ENCODE data around the gene CLMP.
A peak's percentile ranks its signal among the peaks of the same experiment; 100 is the strongest.
"Not testable (repeated sequence)": the region's sequence is repeated elsewhere in the genome, so short reads cannot be mapped to it uniquely, and the experiment has no call there.

CLMP gene

DNA sequence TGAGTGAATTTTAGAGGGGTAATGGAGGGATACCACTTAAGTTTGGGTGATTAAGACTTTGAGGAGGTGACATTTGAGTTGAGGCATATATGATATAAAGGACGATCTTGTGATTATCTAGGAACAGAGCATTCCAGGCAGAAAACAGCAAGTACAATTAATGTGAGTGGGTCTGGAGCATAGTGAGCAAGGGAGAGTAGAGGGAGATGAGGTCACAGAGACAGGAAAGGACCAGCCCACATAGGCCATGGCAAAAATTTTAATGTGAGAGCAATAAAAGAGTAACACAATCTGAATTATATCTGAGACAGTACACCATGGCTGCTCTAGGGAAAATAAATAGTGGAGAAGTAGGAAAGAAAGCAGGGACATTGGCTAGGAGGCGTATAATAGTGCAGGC, 118.6 kb downstream of the CLMP start:
- no peak for DNase-seq

DNA sequence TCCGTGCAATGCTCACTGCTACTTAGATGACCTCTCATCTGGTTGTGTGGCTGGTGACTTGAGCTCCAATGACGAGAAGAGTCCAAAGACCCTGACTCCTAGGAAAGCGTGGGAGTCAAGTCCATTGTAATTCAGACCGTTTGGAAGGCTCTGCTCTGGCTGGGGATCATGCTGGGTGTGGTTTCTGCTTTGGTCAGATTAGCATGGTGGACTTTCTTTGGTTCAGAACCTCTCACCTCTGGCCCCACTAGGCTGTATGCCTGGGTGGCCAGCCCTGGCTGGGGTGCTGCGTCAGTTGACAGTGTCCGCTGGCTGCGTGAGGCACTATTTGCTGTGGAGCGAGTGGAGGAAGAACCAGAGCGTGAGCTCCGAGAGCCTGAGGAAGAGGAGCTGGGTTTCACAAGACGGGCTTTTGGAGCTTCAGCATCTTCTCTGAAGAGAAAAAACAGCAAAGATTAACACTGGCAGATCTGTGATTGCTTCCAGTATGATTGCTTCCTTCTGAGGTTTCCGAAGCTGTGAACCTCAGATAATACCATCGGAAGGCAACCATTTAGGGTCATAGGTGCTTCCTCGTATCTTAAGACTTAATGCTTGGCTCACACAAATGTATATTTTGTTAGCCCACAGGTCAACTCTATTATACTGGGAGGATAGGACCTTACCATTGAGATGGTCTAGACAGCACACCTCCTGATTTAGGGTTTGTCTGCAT, 121.5 kb downstream of the CLMP start:
- DNase-seq, result no peak

GRCh38 chr11:123072762-123073161, 122.3 kb downstream of the CLMP start:
- DNase-seq, result no peak

DNA sequence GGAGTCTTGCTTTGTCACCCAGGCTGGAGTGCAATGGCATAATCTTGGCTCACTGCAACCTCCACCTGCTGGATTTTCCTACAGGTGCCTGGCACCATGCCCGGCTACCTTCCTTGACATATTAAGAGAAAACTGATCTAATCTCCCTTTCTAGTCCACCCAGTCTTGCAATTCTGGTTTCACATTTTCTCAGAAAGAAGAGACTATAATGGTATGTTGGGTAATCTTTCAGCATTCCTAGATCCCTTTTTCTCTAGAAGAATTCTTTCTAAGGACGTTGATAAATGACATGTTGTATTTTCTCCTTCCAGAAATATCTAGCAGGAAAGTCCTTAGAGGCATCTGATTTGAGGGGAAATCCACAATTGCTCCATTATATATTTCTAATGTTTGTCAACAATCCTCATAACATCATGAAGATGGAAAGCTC, 122.7 kb downstream of the CLMP start:
- no peak for DNase-seq

- DNase-seq, result no peak
These were observed 124.9 kb downstream of the CLMP start for GRCh38 chr11:123069908-123070821.

- no peak for DNase-seq
These were observed 129.4 kb downstream of the CLMP start for GRCh38 chr11:123065621-123066020.

DNA sequence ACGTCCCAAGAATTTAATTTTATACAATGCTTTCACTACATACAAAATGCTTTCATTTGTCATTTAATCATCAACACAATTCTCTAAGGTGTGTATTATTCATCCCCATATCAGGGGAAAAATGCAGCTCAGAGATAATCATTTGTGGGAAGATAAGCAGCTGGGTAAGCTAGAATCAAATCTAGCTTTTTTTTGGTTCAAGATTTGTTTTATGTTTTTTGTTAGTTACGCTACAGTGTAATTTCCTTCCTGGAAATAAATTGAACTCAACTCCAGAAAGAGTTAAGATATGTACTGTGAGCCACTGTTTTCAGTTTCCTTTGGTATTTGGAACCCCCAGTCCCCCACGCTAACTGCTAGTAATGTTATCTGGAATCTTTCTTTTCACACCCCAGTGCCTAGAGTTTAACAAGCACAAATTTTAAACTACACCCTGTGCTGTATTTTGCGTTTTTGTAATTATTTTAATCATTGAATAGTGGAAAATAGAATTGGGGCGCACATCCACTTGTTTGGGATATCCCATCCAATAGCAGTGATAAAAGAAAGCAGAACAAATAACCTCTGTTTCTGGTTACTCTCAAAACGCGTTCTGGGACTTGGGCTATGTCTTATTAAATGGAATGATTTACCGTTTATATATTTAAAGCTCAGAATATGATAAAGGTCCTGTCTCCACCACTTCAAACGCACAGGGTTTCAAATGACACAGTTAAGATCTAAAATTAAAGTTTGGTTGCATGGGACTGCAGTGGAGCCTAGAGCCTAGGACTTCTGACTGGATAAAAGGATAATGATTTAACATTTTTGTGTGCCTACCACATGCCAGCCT, 131.0 kb downstream of the CLMP start:
- DNase-seq, result no peak

GRCh38 chr11:123062892-123063825, 131.9 kb downstream of the CLMP start:
- peak; percentile 40 for DNase-seq

DNA sequence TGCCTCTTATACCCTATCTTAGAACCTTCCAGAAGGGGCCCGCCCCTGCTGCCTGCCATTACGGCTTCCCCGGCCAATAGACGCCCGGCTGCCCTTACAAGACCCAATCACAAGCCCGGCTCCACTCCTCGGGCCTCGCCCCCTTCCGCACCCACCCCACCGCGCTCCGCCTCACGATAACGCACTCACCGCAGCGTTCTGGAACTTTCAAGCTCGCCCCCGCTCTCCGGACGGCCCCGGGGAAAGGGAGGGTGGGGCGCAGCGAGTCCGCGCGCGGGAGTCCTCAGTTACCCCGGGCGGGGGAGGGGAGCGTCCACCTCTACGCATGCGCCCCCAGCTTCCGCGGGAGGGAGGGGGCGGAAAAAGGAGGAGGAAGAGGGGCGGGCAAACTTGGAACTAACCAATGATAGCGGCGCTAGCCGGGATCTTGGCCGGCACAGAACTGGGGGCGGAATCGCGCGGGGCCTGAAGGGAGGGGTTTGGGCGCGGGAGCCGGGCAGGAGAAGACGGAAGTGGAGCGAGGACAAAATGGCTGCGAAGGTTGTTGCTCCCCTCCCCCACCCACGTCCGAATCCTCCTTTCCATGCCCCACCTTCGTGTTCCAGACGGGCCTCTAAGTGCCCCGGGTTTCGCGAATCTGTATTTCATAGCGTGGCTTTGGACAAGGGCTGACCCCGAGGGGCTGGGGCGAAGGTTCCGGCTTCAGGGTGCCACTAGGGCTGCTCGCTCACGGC, 132.7 kb downstream of the CLMP start:
- DNase-seq, result peak; percentile 99

DNA sequence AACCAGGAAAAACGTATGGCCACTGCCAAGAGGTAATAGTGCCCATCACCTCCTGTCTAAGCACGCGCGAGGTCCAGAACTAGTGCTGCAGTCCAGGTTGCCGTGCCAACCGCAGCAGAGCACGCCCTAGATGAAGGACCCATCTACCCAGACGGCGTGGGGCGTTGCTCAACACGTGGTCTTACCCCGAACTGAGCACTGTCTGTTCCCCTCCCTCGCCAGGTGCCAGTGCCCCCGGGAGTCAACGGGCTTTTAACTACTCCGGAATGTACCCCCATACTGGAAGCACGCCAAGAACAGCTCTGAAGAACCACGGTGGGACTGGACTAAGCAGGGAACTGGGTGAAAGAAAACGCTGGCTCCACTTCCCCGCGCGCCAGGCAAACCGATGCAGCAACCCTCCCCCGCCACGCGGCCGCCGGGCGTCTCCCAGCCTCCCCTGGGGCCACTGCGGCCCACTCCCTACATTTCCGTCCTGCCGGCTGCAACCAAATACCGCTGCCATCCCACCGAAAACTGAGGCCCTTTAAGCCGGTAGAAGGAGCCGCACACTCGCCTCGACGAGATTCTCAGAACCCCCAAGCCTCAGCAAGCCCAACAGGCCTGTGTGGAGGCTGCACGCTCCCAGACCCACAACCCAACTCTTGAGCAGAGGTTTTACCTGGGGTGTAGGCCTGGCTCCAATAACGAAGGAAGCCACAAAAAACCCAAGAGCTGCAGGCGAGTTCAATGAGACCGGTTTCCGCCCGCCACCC, 133.5 kb downstream of the CLMP start, which contains the start of gene HSPA8:
Gene HSPA8 (minus strand): TSS at position 734 of the 755 bp plus-strand sequence. CDS start 812 bp downstream, outside the sequence.
- peak; percentile 21 for DNase-seq

GRCh38 chr11:123060277-123061000, 134.6 kb downstream of the CLMP start:
- DNase-seq, result no peak

GRCh38 chr11:123059041-123059920, 135.8 kb downstream of the CLMP start:
- DNase-seq, result not testable (repeated sequence)

- DNase-seq, result no peak
These were observed 137.3 kb downstream of the CLMP start for GRCh38 chr11:123057661-123058305.

- DNase-seq, result no peak
These were observed 138.1 kb downstream of the CLMP start for GRCh38 chr11:123056835-123057491.

DNA sequence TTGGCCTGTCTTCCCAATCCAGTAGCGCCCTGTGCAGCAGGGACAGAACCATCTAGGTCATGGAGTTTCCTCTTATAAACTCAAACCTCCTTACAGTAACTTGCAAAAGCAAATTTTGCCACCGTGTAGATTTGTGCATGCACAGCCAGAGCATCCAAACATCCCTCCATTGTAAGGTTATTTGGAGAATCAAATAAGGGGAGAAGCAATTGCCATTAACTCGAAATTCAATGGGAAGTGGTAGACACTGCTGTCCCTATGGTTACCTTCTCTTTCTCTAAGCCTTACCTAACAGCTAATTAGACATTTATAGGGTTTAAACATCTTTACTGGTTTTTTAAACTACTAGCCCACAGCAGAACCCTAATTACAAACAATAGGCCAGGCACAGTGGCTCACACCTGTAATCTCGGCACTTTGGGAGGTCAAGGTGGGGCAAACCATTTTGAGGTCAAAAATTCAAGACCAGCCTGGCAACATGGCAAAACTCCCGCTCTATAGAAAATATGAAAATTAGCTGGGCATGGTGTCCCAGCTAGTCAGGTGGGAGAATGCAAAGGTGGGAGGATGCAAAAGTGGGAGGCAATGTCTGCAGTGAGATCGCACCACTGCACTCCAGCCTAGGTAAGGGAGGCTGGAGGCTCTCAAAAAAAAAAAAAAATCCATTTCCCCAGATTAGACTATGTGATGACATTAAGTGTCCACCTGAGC, 139.7 kb downstream of the CLMP start:
- DNase-seq, result no peak

DNA sequence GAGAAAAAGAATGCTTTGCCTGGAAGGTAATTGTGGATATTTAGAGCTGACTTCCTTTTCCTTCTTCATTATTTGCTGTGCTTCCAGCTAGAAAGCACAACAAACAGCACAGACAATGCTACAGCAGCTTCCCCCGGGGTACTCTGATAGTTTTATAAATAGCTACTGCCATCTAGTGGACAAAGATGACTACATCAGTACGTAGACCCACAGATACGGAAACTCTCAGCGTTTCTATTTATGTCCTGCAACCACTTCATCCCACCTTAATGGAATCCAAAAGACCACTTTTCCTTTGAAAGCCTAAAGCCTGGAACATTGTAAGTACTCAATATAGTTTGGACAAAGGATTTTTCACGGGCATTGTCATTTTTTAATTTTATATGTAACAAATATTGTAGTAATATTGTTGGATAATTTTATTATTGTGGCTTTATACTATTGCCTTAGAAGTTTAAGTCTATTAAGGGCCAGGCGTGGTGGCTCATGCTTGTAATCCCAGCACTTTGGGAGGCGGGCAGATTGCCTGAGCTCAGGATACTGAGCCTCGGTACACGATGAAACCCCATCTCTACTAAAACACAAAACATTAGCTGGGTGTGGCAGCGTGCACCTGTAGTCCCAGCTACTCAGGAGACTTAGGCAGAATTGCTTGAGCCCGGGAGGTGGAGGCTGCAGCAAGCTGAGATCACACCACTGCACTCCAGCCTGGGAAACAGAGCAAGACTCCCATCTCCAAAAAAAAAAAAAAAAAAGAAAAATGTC, 140.6 kb downstream of the CLMP start:
- peak; percentile 71 for DNase-seq
